CD4-positive, alpha-beta T cell treated with Interleukin-4 for 4 hours (primary cell): ENCODE results near the gene NSD2.
A peak's percentile ranks its signal among the peaks of the same experiment; 100 is the strongest.
"Not testable (repeated sequence)": the region's sequence is repeated elsewhere in the genome, so short reads cannot be mapped to it uniquely, and the experiment has no call there.

Experiments
- DNase-seq: peaks from one replicate; pipeline ENCODE4 v3.0.0-alpha.2; 2020

NSD2 gene

DNA sequence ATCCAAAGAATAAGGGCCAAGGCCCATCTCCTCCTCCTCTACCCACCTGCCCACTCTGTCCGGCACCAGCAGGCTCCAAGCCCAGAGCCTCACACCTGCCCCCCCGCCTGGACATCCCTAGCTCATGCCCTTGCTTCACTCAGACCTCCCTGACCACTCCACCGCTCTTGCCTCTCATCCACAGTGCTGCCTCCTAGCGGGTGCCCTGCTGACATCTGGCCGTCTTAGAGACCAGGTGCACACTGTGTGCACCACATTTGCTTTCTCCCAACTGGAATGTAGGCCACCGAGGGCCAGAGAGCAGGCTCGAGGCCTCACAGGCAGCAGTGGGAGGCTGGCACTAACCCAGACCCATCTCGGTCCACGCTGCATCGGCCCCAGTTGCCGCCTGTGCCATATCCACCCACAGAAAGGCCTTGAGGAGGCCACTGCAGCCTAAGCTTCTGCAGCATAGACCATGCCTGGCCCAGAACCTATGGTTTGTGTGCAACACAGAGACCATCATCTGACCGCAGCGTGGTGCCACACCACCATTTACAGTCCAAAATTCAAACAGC, 28.8 kb upstream of the NSD2 start:
- no peak for DNase-seq

DNA sequence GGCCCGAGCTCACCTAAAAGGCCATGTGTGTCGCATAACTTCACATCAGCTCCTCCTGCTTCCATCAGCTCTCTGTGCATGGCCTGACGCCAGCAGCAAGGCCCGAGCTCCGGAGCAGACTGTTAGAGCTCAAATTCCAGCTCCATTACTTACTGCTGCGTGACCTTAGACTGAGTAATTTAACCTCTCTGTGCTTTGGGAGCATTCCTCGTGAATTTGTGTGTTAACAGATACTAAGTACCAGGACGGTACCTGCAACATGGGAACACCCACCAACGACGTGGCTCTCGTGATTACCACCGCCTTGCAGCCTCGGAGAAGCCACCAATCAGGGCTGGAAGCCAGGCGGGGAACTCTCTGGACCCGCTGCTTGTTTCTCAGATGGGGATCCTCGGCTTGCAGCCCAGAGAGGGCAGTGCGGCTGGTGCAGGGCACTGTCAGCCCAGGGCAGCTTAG, 28.2 kb upstream of the NSD2 start:
- DNase-seq: no peak

DNA sequence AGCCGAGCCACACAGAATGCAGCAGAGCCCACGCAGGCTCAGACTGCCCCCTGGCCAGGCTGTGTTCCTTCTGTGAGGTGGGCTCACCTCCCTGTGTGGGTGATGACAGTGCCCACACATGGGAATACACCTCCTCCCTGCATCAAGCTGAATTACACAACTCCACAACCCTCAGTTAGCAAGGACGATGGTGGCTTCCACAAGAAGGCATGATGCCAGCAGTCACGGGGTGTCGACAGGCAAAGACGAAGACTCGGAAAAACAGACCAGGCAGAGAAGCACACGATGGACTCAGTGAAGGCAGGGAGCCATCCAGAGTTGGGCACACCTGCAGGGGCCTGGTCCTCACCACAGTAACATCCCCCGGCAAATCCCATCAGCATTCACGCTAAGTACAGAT, 27.3 kb upstream of the NSD2 start:
- no peak for DNase-seq

DNA sequence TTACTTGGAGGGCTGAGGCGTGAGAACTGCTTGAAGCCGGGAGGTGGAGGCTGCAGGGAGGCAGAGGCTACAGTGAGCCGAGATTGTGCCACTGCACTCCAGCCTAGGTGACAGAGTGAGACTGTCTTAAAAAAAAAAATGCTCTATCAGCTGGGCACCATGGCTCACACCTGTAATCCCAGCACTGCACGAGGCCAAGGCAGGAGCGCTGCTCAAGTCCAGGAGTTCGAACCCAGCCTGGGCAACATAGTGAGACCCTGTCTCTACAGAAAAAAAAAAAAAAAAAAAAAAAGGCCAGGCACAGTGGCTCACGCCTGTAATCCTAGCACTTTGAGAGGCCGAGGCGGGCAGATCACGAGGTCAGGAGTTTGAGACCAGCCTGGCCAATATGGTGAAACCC, 26.6 kb upstream of the NSD2 start:
- not testable (repeated sequence) for DNase-seq

DNA sequence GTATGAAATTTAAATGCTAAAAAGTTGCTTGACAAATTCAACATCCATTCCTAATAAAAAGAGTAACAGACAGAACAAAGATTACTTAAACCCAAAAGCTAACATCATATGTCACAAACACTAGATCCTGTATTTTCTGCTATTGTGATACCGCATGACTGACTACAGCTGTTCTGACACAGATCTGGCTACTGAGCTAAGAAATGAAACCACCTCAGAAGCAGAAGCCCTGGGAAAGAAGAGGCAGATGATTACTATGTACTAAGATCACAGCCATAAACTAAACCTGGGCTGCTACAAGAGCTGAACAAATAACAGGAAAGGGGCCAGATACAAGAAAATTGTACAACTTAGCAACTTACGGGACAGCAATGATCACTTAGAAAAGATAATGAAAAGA, 24.6 kb upstream of the NSD2 start:
- no peak for DNase-seq

DNA sequence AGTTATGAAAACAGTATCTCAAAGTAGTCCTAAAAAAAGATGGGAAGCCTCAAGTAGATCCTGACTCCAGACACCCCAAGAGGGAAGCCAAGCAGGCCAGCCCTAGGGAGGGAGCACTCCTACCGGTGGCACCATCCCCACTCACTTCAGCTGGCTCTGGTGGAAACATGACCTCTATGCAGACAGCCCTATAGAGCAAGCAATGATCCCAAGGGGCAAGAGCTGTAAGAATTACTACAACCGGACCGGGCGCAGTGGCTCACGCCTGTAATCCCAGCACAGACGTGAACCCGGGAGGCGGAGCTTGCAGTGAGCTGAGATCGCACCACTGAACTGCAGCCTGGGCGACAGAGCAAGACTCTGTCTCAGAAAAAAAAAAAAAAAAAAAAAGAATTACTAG, 20.9 kb upstream of the NSD2 start:
- DNase-seq: no peak

DNA sequence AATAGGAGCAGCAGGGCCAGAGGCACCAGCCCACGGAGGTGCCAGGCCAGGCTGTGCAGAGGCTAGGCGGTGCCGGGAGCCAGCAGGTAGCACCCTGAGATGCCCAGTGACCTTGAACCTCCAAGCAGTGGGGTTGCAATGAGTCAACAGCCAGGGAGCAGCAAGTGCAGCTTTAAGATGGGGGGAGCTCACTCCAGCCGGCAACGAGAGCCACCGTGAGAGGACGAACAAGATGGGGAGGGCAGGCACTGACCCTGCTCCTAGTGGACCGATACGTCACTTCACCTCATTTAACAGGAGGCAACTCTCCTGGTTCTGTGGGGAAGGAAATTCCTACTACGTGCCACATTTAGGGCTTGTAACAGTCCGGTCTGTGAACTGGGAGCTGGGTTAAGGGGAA, 20.0 kb upstream of the NSD2 start:
- no peak for DNase-seq

DNA sequence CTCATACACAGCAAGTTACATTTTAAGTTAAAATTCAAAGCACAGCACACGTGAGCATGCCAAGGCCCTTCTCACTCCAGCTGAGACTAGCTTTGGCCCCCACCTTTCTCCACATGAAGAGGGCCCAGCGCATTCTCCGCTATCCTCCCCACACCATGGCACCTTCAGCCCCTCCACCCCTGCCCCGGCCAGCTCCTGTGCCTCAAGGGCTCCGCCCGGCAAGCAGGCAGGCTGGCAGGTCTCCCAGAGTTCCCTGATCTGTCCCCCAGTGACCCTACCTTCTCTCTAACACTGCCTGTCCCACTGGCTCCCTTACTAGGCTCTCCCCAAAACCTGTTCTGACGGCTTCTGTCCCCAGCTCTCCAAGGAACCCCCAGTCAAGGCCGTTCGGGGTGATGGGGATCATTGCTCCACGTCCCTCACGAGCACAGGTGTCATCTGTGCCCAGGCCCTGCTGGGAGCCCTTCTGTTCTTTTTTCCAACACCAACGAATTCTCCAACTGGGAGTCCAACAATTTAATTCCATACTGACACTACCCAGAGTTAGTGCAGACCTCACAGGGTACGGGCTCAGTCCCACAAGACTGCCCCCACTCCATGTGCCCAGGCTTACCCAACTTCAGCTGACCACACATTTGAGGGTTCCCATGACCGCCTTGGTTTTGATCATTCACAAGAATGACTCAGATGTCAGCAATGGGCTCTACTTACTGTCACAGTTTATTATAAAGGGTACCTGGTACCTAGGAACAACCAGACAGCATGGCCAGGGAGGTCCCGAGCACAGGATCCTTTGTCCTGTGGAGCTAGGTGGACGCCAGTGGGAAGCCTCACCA, 19.4 kb upstream of the NSD2 start:
- DNase-seq: no peak

DNA sequence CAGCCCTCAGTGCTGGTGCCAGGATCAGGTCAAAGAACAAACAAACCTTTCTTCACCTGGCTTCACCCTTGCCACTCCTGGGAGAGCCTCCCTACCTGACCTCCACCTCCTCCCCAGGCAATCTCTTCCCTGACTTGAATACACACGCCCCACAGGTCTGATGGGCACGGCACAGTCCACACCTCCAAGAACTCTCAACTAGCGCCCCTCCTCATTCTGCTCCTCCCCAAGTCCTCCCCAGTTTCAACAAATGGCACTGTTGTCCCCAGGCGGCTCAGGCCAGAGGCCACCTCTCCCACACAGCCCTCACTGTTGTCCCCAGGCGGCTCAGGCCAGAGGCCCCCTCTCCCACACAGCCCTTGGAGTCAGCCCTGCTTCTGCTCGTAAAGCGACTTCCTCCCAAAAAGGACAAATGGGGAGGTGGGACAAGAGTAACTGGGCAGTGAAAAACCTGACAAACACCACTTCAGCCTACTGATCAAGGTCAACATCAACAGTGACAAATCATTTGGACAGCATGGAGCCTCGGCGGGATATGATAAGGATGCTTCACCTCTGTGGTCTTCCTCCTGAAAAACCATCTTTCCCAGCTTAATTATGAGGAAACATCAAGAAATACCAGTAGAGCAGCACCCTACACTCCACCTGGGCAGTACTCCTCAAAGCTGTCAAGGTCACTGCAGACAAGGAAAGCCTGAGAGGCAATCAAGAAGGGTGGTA, 18.1 kb upstream of the NSD2 start:
- DNase-seq: no peak

DNA sequence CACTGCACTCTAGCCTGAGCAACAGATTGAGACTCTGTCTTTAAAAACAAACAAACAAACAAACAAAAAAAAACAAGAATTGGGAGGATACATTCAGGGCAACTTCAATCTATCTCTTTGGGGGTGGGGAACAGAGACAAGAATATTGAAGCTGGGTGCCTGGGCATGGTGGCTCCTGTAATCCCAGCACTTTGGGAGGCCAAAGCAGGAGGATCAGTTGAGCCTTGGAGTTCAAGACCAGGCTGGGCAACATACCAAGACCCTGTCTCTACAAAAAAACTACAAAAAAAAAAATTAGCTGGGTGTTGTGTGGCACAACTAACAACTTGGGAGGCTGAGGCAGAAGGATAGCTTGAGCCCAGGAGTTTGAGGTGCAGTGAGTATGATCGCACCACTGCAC, 16.4 kb upstream of the NSD2 start:
- no peak for DNase-seq

DNA sequence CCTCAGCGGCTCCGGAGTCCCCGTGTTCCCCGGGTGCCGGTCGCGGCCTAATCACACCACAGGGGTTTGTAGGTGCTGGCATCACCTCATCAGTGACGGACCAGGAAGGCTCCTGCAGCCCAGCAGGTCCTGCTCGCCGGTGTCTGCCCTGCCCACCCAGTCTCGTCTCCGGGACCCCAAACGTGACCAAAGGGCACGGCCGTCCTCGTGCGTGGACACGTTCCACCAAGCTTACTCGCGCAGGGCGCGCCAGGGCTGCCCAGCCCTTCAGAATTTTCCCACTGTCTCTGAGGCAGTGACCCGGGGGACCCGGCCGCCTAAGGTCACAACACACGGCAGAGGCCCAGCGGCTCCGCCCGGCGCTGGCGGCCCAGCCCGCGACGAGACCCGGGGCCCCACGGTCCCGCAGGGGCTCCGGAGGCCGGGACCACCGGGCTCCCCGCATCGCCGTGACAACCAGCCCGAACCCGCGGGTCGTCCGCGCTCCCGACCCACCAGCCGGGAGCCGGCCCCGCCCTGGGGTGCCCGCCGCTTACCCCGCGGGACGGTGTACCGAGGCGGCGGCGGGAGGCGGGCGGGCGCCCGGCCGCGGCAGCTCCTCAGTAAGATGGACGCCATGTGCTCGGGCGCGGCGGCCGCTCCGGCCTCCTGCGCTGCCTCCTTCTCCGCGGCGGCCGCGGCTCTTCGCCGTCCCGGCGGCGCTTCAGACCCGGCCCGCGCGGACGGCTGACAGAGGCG, 15.7 kb upstream of the NSD2 start:
- DNase-seq: no peak

DNA sequence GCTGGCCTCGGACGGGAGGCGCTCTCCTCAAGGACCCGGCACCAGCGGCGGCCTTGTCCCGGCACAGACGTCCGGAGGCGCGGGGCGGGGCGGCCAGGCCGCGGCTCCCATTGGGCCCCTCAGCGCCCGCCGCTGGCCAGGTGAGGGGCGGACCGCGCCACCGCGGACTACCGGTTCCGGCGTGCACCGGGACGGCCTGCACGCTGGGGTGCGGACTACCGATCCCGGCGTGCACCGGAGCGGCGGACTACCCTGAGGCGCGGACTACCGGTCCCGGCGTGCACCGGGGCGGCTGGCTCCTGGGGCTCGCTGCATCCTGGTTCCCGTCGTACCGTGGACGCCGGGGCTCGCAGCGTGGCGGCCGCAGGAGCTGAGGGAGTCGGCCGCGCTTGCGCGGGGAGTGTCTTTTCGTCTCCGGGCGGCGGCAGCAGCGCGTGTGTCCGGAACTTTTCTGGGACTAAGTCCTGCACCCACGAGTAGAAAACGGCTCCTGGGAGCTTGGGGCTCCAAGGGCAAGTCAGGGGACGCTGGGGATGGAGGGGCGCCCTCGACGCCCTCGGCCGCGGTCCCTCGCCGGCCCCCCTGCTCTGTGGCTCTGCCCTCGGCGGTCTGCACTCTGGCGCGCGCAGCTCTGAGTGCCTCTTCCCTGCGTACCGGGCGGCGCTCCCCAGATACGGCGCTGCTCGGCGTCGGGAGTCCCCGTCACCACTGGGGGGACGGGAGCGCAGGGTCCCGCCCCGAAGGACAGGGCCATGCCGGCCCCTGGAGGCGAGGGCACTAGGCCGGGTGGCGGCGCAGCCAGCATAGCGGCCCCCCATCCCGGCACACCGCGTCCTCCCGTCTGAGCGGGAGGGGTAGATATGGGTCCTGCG, 14.9 kb upstream of the NSD2 start, which contains the start of gene LETM1:
TSS of gene LETM1 (minus strand) at position 86 of the 872 bp plus-strand sequence. CDS start 206 bp downstream, outside the sequence.
- peak; percentile 93 for DNase-seq

DNA sequence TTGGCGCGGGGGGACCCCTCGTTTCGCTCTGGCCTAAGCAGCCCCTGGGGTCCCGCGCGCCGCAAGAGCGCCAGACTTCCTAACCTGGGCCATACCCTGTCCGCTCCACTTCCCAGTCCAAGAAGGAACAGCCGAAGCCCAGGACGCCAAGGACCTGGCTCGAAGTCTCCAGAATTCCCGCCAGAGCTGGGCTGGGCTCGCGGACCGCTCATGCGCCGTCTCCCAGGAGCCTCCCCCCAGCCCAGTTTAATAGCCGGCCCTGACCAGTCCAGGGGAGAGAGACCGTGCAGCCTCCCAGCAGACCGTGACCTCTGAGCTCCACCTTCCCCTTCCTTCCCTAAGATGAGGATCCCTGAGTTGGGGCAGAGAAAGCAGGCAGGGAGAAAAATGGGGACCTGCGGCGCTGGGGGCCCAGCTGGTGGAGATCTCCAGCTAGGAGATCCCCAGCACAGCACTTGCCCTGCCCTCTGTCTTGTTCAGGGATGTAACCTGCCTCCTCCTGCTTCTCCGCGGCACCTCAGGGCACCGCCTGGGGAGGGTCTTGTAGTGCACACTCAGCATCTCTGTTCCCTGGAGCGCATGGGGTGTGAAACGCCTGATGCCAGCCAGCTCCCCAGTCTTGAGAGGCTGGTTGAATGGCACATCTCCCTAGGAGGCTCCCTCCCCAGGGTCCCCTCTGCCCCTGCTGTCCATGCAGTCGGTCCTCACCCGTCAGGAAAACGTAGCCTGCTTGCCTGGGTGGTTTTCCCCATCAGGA, 14.1 kb upstream of the NSD2 start:
- DNase-seq: no peak

DNA sequence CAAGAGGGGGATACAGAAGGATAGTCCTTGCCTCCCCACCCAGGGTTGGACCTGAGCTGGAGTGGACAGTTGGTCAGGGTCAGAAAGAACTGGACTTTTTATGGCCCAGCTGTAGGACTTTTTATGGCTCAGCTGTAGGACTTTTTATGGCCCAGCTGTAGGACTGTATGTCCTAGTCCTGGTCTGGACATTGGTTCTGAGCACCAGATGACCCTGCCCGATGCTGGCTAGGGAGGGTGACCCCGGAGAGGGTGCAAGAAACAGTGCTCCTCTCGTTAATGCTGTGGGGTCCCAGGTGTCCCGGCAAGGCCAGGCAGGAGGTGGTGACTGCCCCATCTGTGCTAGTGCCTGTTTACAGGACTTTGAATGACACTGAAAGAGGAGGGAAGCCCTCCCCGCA, 13.3 kb upstream of the NSD2 start:
- no peak for DNase-seq

DNA sequence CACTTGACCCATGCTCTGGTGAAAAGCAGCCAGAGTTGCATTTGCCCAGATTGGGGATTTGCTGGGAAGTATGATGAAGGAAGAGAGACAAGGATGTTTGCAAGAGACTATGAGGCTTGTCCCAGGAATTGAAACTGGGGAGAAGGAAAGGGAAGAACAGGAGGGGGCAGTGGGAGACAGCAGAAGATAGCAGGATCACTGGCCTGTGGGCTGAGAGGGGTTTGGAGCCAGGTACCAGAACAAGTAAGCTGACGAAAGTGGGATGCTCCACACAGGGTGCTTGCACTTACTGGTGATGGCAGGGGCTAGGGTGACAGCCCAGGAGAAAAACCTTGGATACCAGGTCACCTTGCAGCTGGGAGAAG, 11.8 kb upstream of the NSD2 start:
- no peak for DNase-seq

DNA sequence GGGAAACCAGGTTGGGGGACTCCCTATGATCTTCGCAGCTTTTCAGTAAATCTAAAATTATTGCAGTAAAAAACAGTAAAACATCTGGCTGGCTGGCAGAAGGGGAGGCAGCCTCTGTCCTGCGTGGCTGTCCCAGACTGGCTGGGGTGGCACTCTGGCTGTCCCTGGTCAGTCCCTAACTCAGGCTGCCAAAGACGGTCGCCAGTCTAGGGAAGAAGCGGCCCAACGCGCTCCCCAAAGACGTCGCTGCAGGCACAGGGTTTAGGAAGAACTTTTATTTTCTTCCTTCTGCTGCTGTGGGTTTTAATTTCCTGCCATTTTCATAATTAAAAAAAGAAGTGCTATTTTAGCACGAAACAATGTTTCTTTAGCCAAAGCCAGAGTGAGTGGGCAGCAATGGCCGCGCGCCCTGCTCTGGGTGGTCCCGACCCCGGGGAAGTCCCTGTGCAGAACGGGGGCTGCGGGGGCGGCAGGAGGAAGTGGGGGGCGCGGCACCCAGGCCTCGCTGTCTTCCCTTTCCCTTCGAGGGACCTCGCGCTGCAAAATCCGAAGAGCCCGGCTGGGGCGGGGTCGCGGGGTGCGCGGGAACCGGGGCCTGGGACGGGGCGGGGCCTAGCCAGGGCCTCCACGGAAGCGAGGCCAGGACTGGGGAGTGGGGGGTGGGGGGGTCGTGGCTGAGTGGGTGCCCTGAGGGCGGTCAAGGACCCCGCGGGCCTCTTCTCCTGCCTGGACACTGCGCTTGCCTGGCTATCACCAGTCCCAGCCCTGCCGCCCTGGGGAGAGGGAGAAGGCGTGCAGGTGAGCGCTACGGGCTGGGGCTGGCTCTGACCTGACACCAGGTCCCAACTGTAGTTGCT, 8.9 kb upstream of the NSD2 start:
- no peak for DNase-seq

DNA sequence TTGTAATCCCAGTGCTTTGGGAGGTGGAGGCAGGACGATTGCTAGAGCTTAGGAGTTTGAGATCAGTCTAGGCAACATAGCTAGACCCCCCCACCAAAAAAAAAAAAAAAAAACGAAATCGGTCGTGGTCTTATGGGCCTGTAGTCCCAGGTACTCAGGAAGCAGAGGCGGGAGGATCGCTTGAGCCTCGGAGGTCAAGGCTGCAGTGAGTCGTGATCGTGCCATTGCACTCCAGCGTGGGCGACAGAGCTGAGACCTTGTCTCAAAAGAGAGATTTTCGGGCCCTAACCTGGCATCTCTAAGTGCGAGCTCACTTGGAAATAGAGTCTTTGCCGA, 8.3 kb upstream of the NSD2 start:
- DNase-seq: no peak

DNA sequence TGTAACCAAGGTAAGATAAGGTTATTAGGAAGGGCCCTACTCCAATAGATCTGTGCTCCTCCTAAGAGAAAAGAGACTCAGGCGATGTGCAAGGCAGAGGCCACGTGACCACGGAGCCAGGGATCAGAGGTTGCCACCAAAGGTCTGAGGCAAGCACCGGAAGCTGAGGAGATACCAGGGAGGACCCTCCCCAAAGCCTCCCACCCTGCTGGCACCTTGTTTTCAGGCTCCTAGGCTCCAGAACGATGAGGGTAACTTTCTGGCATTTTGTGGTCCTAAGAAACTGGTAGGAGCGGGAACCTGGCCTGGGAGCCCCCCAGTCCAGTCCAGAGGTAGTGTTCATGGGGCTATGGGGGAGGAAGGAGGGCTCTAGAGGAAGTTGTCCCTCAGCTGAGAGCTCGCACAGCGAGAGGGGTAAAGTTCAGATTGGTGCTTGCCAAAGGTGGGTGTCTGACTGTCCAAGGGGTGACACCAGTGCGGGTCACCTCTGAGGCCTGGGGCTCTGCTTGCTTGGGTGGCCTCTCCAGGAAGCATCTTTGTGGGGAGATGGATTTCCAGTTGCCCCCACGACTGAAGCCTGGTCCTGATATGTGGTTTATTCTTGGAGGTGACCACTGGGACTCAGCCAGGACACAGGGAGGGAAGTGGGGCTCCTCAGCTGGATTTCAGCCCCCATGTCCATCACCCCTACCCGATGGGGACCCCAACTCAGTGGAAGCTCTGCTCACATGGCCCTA, 7.7 kb upstream of the NSD2 start:
- DNase-seq: no peak

DNA sequence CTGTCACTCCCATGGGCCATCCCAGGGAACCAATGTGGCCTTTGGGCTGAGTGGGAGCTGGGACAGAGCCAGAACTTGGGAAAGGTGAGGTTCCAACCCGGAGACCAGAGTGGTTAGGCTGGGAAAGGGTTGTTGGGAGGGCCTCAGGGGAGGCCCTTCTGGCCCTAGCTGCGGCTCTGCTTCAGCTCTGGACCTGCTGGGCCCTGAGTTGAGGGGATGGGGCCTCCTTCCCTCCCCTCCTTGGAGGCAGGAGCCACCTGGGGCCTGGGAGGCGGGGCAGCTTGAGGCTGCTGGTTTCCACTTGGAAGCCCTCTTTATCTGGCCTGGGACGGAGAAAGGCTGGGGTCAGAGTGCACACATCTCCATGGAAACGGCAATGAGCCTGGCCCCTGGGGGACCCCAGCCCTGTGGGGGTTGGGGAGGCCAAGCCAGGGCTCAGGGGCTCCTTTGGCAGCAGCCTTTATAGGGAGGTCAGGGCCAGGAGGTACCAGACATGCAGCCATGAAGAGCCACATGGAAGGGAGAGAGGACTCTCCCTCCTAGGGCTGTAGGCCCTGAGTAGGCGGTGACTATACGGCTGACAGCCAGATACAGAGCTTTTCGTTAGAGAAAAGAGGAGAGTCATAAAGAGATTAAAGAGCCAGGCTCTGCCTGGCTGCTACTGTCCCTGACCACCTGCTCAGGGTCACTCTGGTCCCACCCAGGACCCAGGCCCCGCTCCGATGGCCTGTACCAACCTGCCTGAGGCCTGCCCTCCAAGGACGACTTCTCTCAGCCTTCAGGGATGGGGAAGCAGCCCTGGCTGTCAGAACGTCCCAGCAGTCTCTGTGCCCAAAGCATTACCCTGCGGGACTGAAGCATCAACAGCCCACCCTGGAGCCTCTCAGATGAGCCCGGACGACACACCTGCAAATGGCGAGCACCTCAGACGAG, 6.9 kb upstream of the NSD2 start:
- no peak for DNase-seq
